Fibroblast of lung (primary cell): ENCODE measurements around the gene FCHO1.

Experiments used
- EZH2 ChIP-seq: IDR thresholded peaks from 2 replicates; pipeline ENCODE4 v1.5.1; 2012; ENCODE audit warnings: low read length, control low read depth, mild to moderate bottlenecking; ENCODE audit errors: missing control alignments
- TF ChIP-seq, protein P1 (sequence below), 2 donors: IDR thresholded peaks in 1 of 2; conservative IDR thresholded peaks in 1 of 2; 1 replicate in 1 of 2; 2 replicates in 1 of 2; pipeline ENCODE4 v1.5.1; 2011 to 2012; ENCODE audit warnings: low read length in 2 of 2, control low read depth in 1 of 2, inconsistent platforms in 1 of 2, low read depth in 1 of 2, mild to moderate bottlenecking in 1 of 2

DNA sequence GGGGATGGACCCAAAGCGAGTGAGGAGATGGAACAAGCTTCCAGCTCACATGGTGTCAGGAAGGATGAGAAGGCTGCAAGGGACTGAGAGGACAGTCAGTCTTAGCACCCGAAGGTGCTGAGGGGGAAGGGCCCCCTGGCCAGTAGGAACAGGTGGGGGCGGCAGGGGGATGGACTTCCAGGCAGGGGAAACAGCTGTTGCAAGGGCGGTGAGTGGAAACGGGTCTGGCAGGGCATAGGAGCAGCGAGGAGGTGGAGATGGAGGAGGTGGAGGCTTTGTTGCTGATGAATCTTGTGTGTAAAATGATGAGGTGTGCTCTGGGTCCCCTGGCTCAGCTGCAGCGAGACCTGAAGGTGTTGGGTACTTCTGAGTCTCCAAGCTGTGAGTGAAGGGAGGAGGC, 30.8 kb upstream of the FCHO1 start:
- TF ChIP-seq, protein P1, sequence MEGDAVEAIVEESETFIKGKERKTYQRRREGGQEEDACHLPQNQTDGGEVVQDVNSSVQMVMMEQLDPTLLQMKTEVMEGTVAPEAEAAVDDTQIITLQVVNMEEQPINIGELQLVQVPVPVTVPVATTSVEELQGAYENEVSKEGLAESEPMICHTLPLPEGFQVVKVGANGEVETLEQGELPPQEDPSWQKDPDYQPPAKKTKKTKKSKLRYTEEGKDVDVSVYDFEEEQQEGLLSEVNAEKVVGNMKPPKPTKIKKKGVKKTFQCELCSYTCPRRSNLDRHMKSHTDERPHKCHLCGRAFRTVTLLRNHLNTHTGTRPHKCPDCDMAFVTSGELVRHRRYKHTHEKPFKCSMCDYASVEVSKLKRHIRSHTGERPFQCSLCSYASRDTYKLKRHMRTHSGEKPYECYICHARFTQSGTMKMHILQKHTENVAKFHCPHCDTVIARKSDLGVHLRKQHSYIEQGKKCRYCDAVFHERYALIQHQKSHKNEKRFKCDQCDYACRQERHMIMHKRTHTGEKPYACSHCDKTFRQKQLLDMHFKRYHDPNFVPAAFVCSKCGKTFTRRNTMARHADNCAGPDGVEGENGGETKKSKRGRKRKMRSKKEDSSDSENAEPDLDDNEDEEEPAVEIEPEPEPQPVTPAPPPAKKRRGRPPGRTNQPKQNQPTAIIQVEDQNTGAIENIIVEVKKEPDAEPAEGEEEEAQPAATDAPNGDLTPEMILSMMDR (conservative IDR thresholded peaks at IDR 0.05 in 1 of 2, IDR thresholded peaks at IDR 0.05 in 1 of 2; ENCODE audit: low read depth in 1 of 2, low read length in 2 of 2) = no peak
- no peak for TF ChIP-seq EZH2
